ENCODE results near the gene BLM. TPM values are rescaled to one million over a fixed set of nuclear protein-coding genes. Genes with fewer than 3 reads are reported as not detected.

BLM gene
- total RNA-seq, 1 donor from 2014 or later = 58.0 TPM

GRCh38 chr15:90801803-90802202, 84.7 kb downstream of the BLM start:
- H3K79me2 ChIP-seq (ENCODE audit: low read depth) = no peaks in the 10 kb centered on the region
- no peak overlapping the region for H3K9ac ChIP-seq
- no peaks in the 10 kb centered on the region for H3K9me3 ChIP-seq (ENCODE audit: low read depth)
- H4K20me1 ChIP-seq (ENCODE audit: low read depth) = no peaks in the 10 kb centered on the region
- Mint-ChIP-seq H3K27ac (no peak overlapping the region), H3K27me3 (ENCODE audit: insufficient read depth, low read depth) (peaks cover under 1% of the 10 kb centered on the region), H3K36me3 (peaks cover 8% of the 10 kb centered on the region), H3K9me3 (no peaks in the 10 kb centered on the region), H3K4me3 (no peak overlapping the region), H3K4me1 (no peaks in the 10 kb centered on the region)
- no peaks in the 10 kb centered on the region for H3K4me1 ChIP-seq
- DNase-seq (ENCODE audit: low spot score) = no peak
- no peak overlapping the region for H3K27ac ChIP-seq
- H3K4me2 ChIP-seq = no peak overlapping the region
- no peak overlapping the region for H2AFZ ChIP-seq (replicated peaks)
- H3K36me3 ChIP-seq = peaks cover 12% of the 10 kb centered on the region
- no peak for TF ChIP-seq EZH2phosphoT487 (IDR thresholded peaks at IDR 0.05)
- TF ChIP-seq CTCF (IDR thresholded peaks at IDR 0.05) = no peak
- TF ChIP-seq EZH2 (IDR thresholded peaks at IDR 0.05) = no peak
- no peaks in the 10 kb centered on the region for H3K27me3 ChIP-seq
- no peaks in the 10 kb centered on the region for H3F3A ChIP-seq (ENCODE audit: low read depth)
- no peak overlapping the region for H3K4me3 ChIP-seq

GRCh38 chr15:90807074-90807785, 90.1 kb downstream of the BLM start:
- DNase-seq (ENCODE audit: low spot score) = no peak
- Histone ChIP-seq H3K4me3 (no peak overlapping the region), H3K9ac (no peak overlapping the region), H3K9me3 (ENCODE audit: low read depth) (no peaks in the 10 kb centered on the region), H3K36me3 (peaks cover 12% of the 10 kb centered on the region), H3K4me2 (no peak overlapping the region), H3K27me3 (no peaks in the 10 kb centered on the region), H3F3A (ENCODE audit: low read depth) (no peaks in the 10 kb centered on the region), H3K4me1 (no peaks in the 10 kb centered on the region), H3K27ac (no peak overlapping the region), H2AFZ (replicated peaks) (no peak overlapping the region), H4K20me1 (ENCODE audit: low read depth) (no peaks in the 10 kb centered on the region), H3K79me2 (ENCODE audit: low read depth) (no peaks in the 10 kb centered on the region)
- Mint-ChIP-seq H3K4me3 (no peak overlapping the region), H3K36me3 (peaks cover 11% of the 10 kb centered on the region), H3K4me1 (no peaks in the 10 kb centered on the region), H3K27ac (no peak overlapping the region), H3K27me3 (ENCODE audit: insufficient read depth, low read depth) (no peaks in the 10 kb centered on the region), H3K9me3 (no peaks in the 10 kb centered on the region)
- TF ChIP-seq EZH2phosphoT487 (IDR thresholded peaks at IDR 0.05) = no peak

- Histone ChIP-seq H3K27ac (no peak overlapping the region), H2AFZ (replicated peaks) (no peak overlapping the region), H3K9me3 (ENCODE audit: low read depth) (no peaks in the 10 kb centered on the region), H3K9ac (no peak overlapping the region), H3F3A (ENCODE audit: low read depth) (no peaks in the 10 kb centered on the region), H3K36me3 (peaks cover 12% of the 10 kb centered on the region), H3K4me1 (no peaks in the 10 kb centered on the region), H3K4me2 (no peak overlapping the region), H3K79me2 (ENCODE audit: low read depth) (no peaks in the 10 kb centered on the region), H3K27me3 (no peaks in the 10 kb centered on the region), H4K20me1 (ENCODE audit: low read depth) (no peaks in the 10 kb centered on the region), H3K4me3 (no peak overlapping the region)
- Mint-ChIP-seq H3K27ac (no peak overlapping the region), H3K36me3 (peaks cover 11% of the 10 kb centered on the region), H3K4me3 (no peak overlapping the region), H3K27me3 (ENCODE audit: insufficient read depth, low read depth) (no peaks in the 10 kb centered on the region), H3K9me3 (no peaks in the 10 kb centered on the region), H3K4me1 (no peaks in the 10 kb centered on the region)
- TF ChIP-seq EZH2 (IDR thresholded peaks at IDR 0.05) (no peak), CTCF (IDR thresholded peaks at IDR 0.05) (no peak), EZH2phosphoT487 (IDR thresholded peaks at IDR 0.05) (no peak)
- DNase-seq (ENCODE audit: low spot score) = no peak
Observed at GRCh38 chr15:90807786-90808086, 90.6 kb downstream of the BLM start.

- H3K4me3 Mint-ChIP-seq = no peak overlapping the region
- H2AFZ ChIP-seq (replicated peaks) = no peak overlapping the region
- no peak overlapping the region for H3K9ac ChIP-seq
- H3K4me1 Mint-ChIP-seq = no peaks in the 10 kb centered on the region
- H3K27me3 ChIP-seq = no peaks in the 10 kb centered on the region
- no peak overlapping the region for H3K4me2 ChIP-seq
- no peaks in the 10 kb centered on the region for H3F3A ChIP-seq (ENCODE audit: low read depth)
- no peak overlapping the region for H3K27ac ChIP-seq
- no peak for DNase-seq (ENCODE audit: low spot score)
- no peaks in the 10 kb centered on the region for H3K79me2 ChIP-seq (ENCODE audit: low read depth)
- TF ChIP-seq EZH2phosphoT487 (IDR thresholded peaks at IDR 0.05) = no peak
- TF ChIP-seq CTCF (IDR thresholded peaks at IDR 0.05) = no peak
- TF ChIP-seq EZH2 (IDR thresholded peaks at IDR 0.05) = no peak
- H3K4me1 ChIP-seq = no peaks in the 10 kb centered on the region
- H3K9me3 Mint-ChIP-seq = no peaks in the 10 kb centered on the region
- H3K27ac Mint-ChIP-seq = no peak overlapping the region
- no peaks in the 10 kb centered on the region for H3K27me3 Mint-ChIP-seq (ENCODE audit: insufficient read depth, low read depth)
- H3K36me3 Mint-ChIP-seq = peaks cover 12% of the 10 kb centered on the region
- no peak overlapping the region for H3K4me3 ChIP-seq
- H3K36me3 ChIP-seq = peaks cover 8% of the 10 kb centered on the region
- no peaks in the 10 kb centered on the region for H3K9me3 ChIP-seq (ENCODE audit: low read depth)
- no peaks in the 10 kb centered on the region for H4K20me1 ChIP-seq (ENCODE audit: low read depth)
Observed at GRCh38 chr15:90808517-90809235, 91.5 kb downstream of the BLM start.

Measured in neural progenitor cell (in vitro differentiated cells).